Mesendoderm (in vitro differentiated cells): ENCODE measurements around the gene CEP63.
A peak's percentile ranks its signal among the peaks of the same experiment; 100 is the strongest.

Experiments
- DNase-seq: peaks from one replicate; pipeline ENCODE4 v3.0.0; 2013
- H2AK5ac ChIP-seq: 2 replicates; pipeline ENCODE4 v1.6.1; 2013; ENCODE audit warnings: low read length, inconsistent platforms
- H2BK120ac ChIP-seq: 2 replicates; pipeline ENCODE4 v1.6.1; 2013; ENCODE audit warnings: low read depth, mild to moderate bottlenecking, low read length, moderate library complexity, mixed read lengths
- H2BK15ac ChIP-seq: replicated peaks from 2 replicates; pipeline ENCODE4 v1.6.1; 2013; ENCODE audit warnings: low read depth, mild to moderate bottlenecking, moderate library complexity
- H2BK5ac ChIP-seq: 2 replicates; pipeline ENCODE4 v1.6.1; 2013; ENCODE audit warnings: low read length, inconsistent platforms
- H3K18ac ChIP-seq: 2 replicates; pipeline ENCODE4 v1.6.1; 2013; ENCODE audit warnings: mild to moderate bottlenecking, low read length, mixed read lengths
- H3K23ac ChIP-seq: one replicate; pipeline ENCODE4 v1.6.1; 2013; ENCODE audit warnings: low read length
- H3K27ac ChIP-seq: 2 replicates; pipeline ENCODE4 v1.5.1; 2013; ENCODE audit warnings: low read depth, mild to moderate bottlenecking, inconsistent platforms, low read length, moderate library complexity
- H3K27me3 ChIP-seq: 2 replicates; pipeline ENCODE4 v1.6.1; 2013; ENCODE audit warnings: low read length, control low read depth, mild to moderate bottlenecking, inconsistent platforms; ENCODE audit not compliant: insufficient read depth, poor library complexity
- H3K36me3 ChIP-seq: 2 replicates; pipeline ENCODE4 v1.6.1; 2013; ENCODE audit warnings: low read length, inconsistent platforms; ENCODE audit not compliant: control insufficient read depth, insufficient read depth
- H3K4ac ChIP-seq: one replicate; pipeline ENCODE4 v1.6.1; 2013; ENCODE audit warnings: low read depth, mild to moderate bottlenecking, low read length, moderate library complexity
- H3K4me1 ChIP-seq: 2 replicates; pipeline ENCODE4 v1.6.1; 2013; ENCODE audit warnings: low read depth, low read length, inconsistent platforms; ENCODE audit not compliant: control insufficient read depth
- H3K4me2 ChIP-seq: 2 replicates; pipeline ENCODE4 v1.6.1; 2013; ENCODE audit warnings: low read length
- H3K4me3 ChIP-seq: 2 replicates; pipeline ENCODE4 v1.5.1; 2013; ENCODE audit warnings: mild to moderate bottlenecking, low read length
- H3K56ac ChIP-seq: one replicate; pipeline ENCODE4 v1.6.1; 2013; ENCODE audit warnings: low read length
- H3K79me1 ChIP-seq: 2 replicates; pipeline ENCODE4 v1.6.1; 2013; ENCODE audit warnings: low read length, inconsistent platforms
- H3K79me2 ChIP-seq: 2 replicates; pipeline ENCODE4 v1.6.1; 2013; ENCODE audit warnings: mild to moderate bottlenecking, low read length; ENCODE audit not compliant: control insufficient read depth, insufficient read depth
- H3K9ac ChIP-seq: 2 replicates; pipeline ENCODE4 v1.6.1; 2013; ENCODE audit warnings: low read length, inconsistent platforms
- H4K5ac ChIP-seq: one replicate; pipeline ENCODE4 v1.6.1; 2013; ENCODE audit warnings: low read length
- H4K8ac ChIP-seq: one replicate; pipeline ENCODE4 v1.6.1; 2013; ENCODE audit warnings: low read depth, mild to moderate bottlenecking, control low read depth, low read length, moderate library complexity
- WGBS: extraction: QIAGEN DNeasy Blood & Tissue Kit; methylation state at CpG from one replicate; pipeline ENCODE4 v1.1.7; 2013; ENCODE audit warnings: low lambda C conversion rate, missing lambda C conversion rate; ENCODE audit not compliant: insufficient coverage; ENCODE audit errors: extremely low coverage; 5-methylcytosine and 5-hydroxymethylcytosine counted together

Gene CEP63

GRCh38 chr3:134462331-134462941, 23.4 kb upstream of the CEP63 start:
- Histone ChIP-seq H3K23ac (no peak overlapping the region), H3K18ac (peak overlapping the region; percentile 68), H3K27me3 (no peaks in the 10 kb centered on the region), H2BK15ac (peak overlapping the region; percentile 61), H3K9ac (no peak overlapping the region), H3K4me2 (no peak overlapping the region), H3K27ac (no peak overlapping the region), H3K56ac (peak overlapping the region; percentile 27), H2AK5ac (no peak overlapping the region), H4K5ac (no peak overlapping the region), H4K8ac (no peak overlapping the region), H3K4me1 (no peaks in the 10 kb centered on the region), H3K4ac (peak overlapping the region; percentile 9), H3K79me2 (no peaks in the 10 kb centered on the region), H2BK5ac (no peak overlapping the region), H3K36me3 (no peaks in the 10 kb centered on the region), H2BK120ac (peak overlapping the region; percentile 35), H3K79me1 (no peaks in the 10 kb centered on the region), H3K4me3 (no peak overlapping the region)
- no peak for DNase-seq
- no CpG with 5 or more reads among the region's 5 CpGs for WGBS

GRCh38 chr3:134463676-134464063, 22.2 kb upstream of the CEP63 start:
- peak; percentile 90 for DNase-seq
- Histone ChIP-seq H3K23ac (no peak overlapping the region), H3K18ac (no peak overlapping the region), H3K4me2 (no peak overlapping the region), H3K79me1 (no peaks in the 10 kb centered on the region), H3K9ac (no peak overlapping the region), H4K5ac (no peak overlapping the region), H4K8ac (no peak overlapping the region), H3K79me2 (no peaks in the 10 kb centered on the region), H2BK120ac (no peak overlapping the region), H3K27me3 (no peaks in the 10 kb centered on the region), H2BK5ac (no peak overlapping the region), H3K4me3 (no peak overlapping the region), H3K36me3 (no peaks in the 10 kb centered on the region), H2AK5ac (no peak overlapping the region), H3K56ac (no peak overlapping the region), H2BK15ac (no peak overlapping the region), H3K4ac (no peak overlapping the region), H3K4me1 (no peaks in the 10 kb centered on the region), H3K27ac (no peak overlapping the region)
- WGBS = no CpG with 5 or more reads among the region's 4 CpGs

- no peak overlapping the region for H3K18ac ChIP-seq
- H3K27me3 ChIP-seq = no peaks in the 10 kb centered on the region
- DNase-seq = peak; percentile 99
- no peak overlapping the region for H2BK15ac ChIP-seq
- H3K4me3 ChIP-seq = no peak overlapping the region
- no peak overlapping the region for H3K4ac ChIP-seq
- no peak overlapping the region for H2BK120ac ChIP-seq
- H4K5ac ChIP-seq = no peak overlapping the region
- H3K9ac ChIP-seq = no peak overlapping the region
- H3K4me1 ChIP-seq = no peaks in the 10 kb centered on the region
- WGBS = no CpG with 5 or more reads among the region's 13 CpGs
- no peak overlapping the region for H2AK5ac ChIP-seq
- H3K27ac ChIP-seq = no peak overlapping the region
- no peak overlapping the region for H4K8ac ChIP-seq
- no peaks in the 10 kb centered on the region for H3K79me2 ChIP-seq
- no peak overlapping the region for H3K56ac ChIP-seq
- H3K23ac ChIP-seq = no peak overlapping the region
- no peaks in the 10 kb centered on the region for H3K36me3 ChIP-seq
- no peak overlapping the region for H2BK5ac ChIP-seq
- H3K79me1 ChIP-seq = no peaks in the 10 kb centered on the region
- H3K4me2 ChIP-seq = no peak overlapping the region
Observed at GRCh38 chr3:134464064-134464688, 21.7 kb upstream of the CEP63 start.

- DNase-seq = peak; percentile 44
- no peak overlapping the region for H3K23ac ChIP-seq
- H3K79me1 ChIP-seq = no peaks in the 10 kb centered on the region
- no CpG with 5 or more reads among the region's 8 CpGs for whole genome bisulfite sequencing
- no peaks in the 10 kb centered on the region for H3K79me2 ChIP-seq
- no peak overlapping the region for H2BK5ac ChIP-seq
- H3K36me3 ChIP-seq = no peaks in the 10 kb centered on the region
- H2BK120ac ChIP-seq = no peak overlapping the region
- no peak overlapping the region for H3K4ac ChIP-seq
- no peaks in the 10 kb centered on the region for H3K4me1 ChIP-seq
- no peak overlapping the region for H4K5ac ChIP-seq
- H4K8ac ChIP-seq = no peak overlapping the region
- no peak overlapping the region for H3K18ac ChIP-seq
- no peak overlapping the region for H2BK15ac ChIP-seq
- H3K27ac ChIP-seq = peak overlapping the region; percentile 19
- H3K56ac ChIP-seq = no peak overlapping the region
- no peak overlapping the region for H3K4me3 ChIP-seq
- H3K9ac ChIP-seq = no peak overlapping the region
- no peaks in the 10 kb centered on the region for H3K27me3 ChIP-seq
- H2AK5ac ChIP-seq = no peak overlapping the region
- H3K4me2 ChIP-seq = no peak overlapping the region
Observed at GRCh38 chr3:134464689-134465365, 21.0 kb upstream of the CEP63 start.

GRCh38 chr3:134466331-134466730, 19.5 kb upstream of the CEP63 start:
- Histone ChIP-seq H3K18ac (no peak overlapping the region), H3K4me3 (no peak overlapping the region), H2AK5ac (no peak overlapping the region), H3K23ac (no peak overlapping the region), H3K4me2 (no peak overlapping the region), H3K4me1 (no peaks in the 10 kb centered on the region), H3K79me2 (no peaks in the 10 kb centered on the region), H2BK120ac (no peak overlapping the region), H3K27ac (no peak overlapping the region), H2BK15ac (no peak overlapping the region), H2BK5ac (no peak overlapping the region), H3K56ac (no peak overlapping the region), H4K8ac (no peak overlapping the region), H3K36me3 (no peaks in the 10 kb centered on the region), H4K5ac (no peak overlapping the region), H3K27me3 (no peaks in the 10 kb centered on the region), H3K9ac (no peak overlapping the region), H3K4ac (no peak overlapping the region), H3K79me1 (no peaks in the 10 kb centered on the region)
- no CpG with 5 or more reads among the region's 1 CpG for WGBS
- DNase-seq = no peak
